Upper lobe of left lung (tissue), 4 donors: ENCODE results near the gene PRKAG2.

Experiments used
- EP300 ChIP-seq, 4 donors: sonication (generic); formaldehyde crosslinking; IDR thresholded peaks; one replicate each; pipeline ENCODE4 v1.5.1; 2017; ENCODE audit warnings: antibody characterized with exemption in 4 of 4, control low read depth in 2 of 4
- POLR2A ChIP-seq, 4 donors: fragments of 450-650 bp; IDR thresholded peaks; one replicate each; pipeline ENCODE4 v1.5.1; 2016 to 2017; ENCODE audit warnings: antibody characterized with exemption in 4 of 4, mild to moderate bottlenecking in 2 of 4
- TF ChIP-seq, protein P1 (sequence below), 6 experiments: fragments of 450-650 bp in 4 of 6; fragments of 200-600 bp in 2 of 6; sonication (generic) in 2 of 6; IDR thresholded peaks; one replicate each; pipeline ENCODE4 v1.5.1; 2016 to 2019; ENCODE audit warnings: antibody characterized with exemption in 6 of 6

DNA sequence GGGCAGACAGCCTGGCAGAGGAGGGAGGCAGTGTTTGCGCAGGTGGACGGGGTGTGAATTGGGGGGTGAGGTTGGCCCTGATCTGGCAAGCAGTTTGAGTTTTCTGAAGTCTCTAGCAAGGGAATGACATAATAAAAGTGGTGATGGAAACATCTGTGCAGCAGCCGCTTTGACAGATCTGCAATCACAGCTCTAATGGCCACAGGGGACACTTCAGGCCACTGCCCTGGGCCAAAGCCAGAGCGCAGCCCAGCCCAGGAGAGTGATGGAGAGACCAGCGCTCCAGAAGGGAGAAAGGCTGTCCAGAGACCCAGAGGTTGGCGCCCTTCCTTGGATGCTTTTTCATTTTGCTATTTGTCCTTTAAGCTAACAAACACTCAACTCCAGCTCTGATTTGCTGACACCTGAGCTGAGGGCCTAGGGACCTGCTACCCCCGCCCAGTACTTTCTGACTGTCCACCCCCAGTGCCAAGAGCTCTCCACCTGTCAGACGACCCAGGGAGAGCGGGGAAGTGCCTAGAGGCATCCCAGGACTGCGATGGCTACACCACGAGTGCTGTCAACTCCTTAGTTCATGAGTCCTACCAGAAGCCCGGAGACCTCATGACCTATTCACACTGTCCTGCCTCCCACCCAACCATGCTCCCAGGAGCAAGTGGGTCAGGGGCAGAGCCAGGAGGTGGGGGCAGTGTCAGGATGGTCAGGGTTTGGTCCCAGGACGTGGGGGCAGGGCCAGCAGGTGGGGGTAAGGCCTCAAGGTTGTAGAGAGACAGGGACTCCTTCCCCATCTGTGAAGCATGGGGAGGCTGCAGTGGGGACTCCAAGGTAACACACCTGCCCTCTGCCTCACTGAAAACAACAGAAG is 112.6 kb downstream of the PRKAG2 start:
- TF ChIP-seq EP300 (IDR thresholded peaks at IDR 0.05) (no peak), POLR2A (IDR thresholded peaks at IDR 0.05) (no peak)
- TF ChIP-seq, protein P1, sequence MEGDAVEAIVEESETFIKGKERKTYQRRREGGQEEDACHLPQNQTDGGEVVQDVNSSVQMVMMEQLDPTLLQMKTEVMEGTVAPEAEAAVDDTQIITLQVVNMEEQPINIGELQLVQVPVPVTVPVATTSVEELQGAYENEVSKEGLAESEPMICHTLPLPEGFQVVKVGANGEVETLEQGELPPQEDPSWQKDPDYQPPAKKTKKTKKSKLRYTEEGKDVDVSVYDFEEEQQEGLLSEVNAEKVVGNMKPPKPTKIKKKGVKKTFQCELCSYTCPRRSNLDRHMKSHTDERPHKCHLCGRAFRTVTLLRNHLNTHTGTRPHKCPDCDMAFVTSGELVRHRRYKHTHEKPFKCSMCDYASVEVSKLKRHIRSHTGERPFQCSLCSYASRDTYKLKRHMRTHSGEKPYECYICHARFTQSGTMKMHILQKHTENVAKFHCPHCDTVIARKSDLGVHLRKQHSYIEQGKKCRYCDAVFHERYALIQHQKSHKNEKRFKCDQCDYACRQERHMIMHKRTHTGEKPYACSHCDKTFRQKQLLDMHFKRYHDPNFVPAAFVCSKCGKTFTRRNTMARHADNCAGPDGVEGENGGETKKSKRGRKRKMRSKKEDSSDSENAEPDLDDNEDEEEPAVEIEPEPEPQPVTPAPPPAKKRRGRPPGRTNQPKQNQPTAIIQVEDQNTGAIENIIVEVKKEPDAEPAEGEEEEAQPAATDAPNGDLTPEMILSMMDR (IDR thresholded peaks at IDR 0.05), result no peak
